GM12878 (cell line): ENCODE results near the gene OR1I1. TPM values are rescaled to one million over a fixed set of nuclear protein-coding genes. Genes with fewer than 3 reads are reported as not detected.

ENCODE experiments used
- ATAC-seq: fragments of 200-7000 bp; cut with Tn5 transposase; 3 replicates; pipeline ENCODE4 v1.9.1; 2020; ENCODE audit warnings: mild to moderate bottlenecking, moderate library complexity
- BruUV-seq: library from RNA; stranded (reverse); fragments of 400-500 nt; replicated peaks from 2 replicates; lab custom pipeline; 2021; lab: Mats Ljungman, UMichigan
- CTCF ChIA-PET: fragments of 300-600 bp; sonication (Branson Sonifier 250); formaldehyde crosslinking; extraction: SDS; loops from one replicate; lab custom pipeline; 2021; ENCODE audit warnings: inconsistent platforms; lab: Yijun Ruan, JAX
- POLR2A ChIA-PET: fragments of 350-600 bp; formaldehyde crosslinking; extraction: SDS; loops from one replicate; lab custom pipeline; 2021; ENCODE audit warnings: inconsistent platforms; lab: Charles Lee
- RAD21 ChIA-PET: fragments of 300-600 bp; sonication (Branson Sonifier 250); formaldehyde crosslinking; loops from one replicate; lab custom pipeline; 2023; ENCODE audit warnings: antibody characterized with exemption; ENCODE audit not compliant: unreplicated experiment; lab: Charles Lee
- SMC1A ChIA-PET: fragments of 300-600 bp; sonication (Branson Sonifier 250); formaldehyde crosslinking; loops from one replicate; lab custom pipeline; 2023; ENCODE audit not compliant: unreplicated experiment, uncharacterized antibody; lab: Charles Lee
- DNase-seq: peaks from one replicate; pipeline ENCODE4 v3.0.0-alpha.2; 2011; ENCODE audit warnings: low read depth, low spot score
- FAIRE-seq: peaks from 3 replicates; lab custom pipeline; 2011; peaks lifted over from hg19 to GRCh38; lab: Jason Lieb, UNC
- H2AFZ ChIP-seq: 2 replicates; pipeline ENCODE4 v1.6.0; 2011; ENCODE audit warnings: low read depth, low read length, control low read depth; ENCODE audit not compliant: control insufficient read depth
- H3K27ac ChIP-seq: 2 replicates; pipeline ENCODE4 v1.5.1; 2011; ENCODE audit warnings: control low read depth; ENCODE audit not compliant: control insufficient read depth, insufficient read depth
- H3K27me3 ChIP-seq, 2 experiments: replicated peaks in 1 of 2; 2 replicates each; pipeline versions ENCODE4 v1.6.0 to v1.6.1; 2011; ENCODE audit warnings: low read length in 1 of 2; ENCODE audit not compliant: control insufficient read depth in 2 of 2, insufficient read depth in 2 of 2
- H3K36me3 ChIP-seq, 2 experiments: 2 replicates each; pipeline ENCODE4 v1.5.1; 2011; ENCODE audit warnings: low read length in 1 of 2; ENCODE audit not compliant: control insufficient read depth in 2 of 2, insufficient read depth in 2 of 2
- H3K4me1 ChIP-seq: 2 replicates; pipeline ENCODE4 v1.6.1; 2011; ENCODE audit warnings: mild to moderate bottlenecking, low read length, moderate library complexity, mixed read lengths; ENCODE audit not compliant: control insufficient read depth, insufficient read depth
- H3K4me2 ChIP-seq: 2 replicates; pipeline ENCODE4 v1.6.0; 2011; ENCODE audit warnings: control low read depth; ENCODE audit not compliant: control insufficient read depth, insufficient read depth
- H3K4me3 ChIP-seq: fragments of 200-600 bp; sonication (generic); 2 replicates; pipeline ENCODE4 v1.5.1; 2016
- H3K79me2 ChIP-seq: 2 replicates; pipeline ENCODE4 v1.6.0; 2011; ENCODE audit warnings: low read length; ENCODE audit not compliant: control insufficient read depth, insufficient read depth
- H3K9ac ChIP-seq: 2 replicates; pipeline ENCODE4 v1.8.0; 2011; ENCODE audit warnings: low read length, control low read depth, mixed read lengths; ENCODE audit not compliant: control insufficient read depth, insufficient read depth
- H3K9me3 ChIP-seq: replicated peaks from 3 replicates; pipeline ENCODE4 v1.5.1; 2011; ENCODE audit warnings: mild to moderate bottlenecking, low read length; ENCODE audit not compliant: control insufficient read depth, insufficient read depth
- H4K20me1 ChIP-seq: 2 replicates; pipeline ENCODE4 v1.6.0; 2011; ENCODE audit not compliant: control insufficient read depth, insufficient read depth
- CTCF ChIP-seq, 3 experiments: IDR thresholded peaks in 2 of 3; conservative IDR thresholded peaks in 1 of 3; 2 replicates each; pipeline ENCODE4 v1.5.1; 2011; ENCODE audit warnings: low read depth in 3 of 3, low read length in 3 of 3, mild to moderate bottlenecking in 3 of 3, control low read depth in 2 of 3, moderate library complexity in 2 of 3, inconsistent platforms in 1 of 3, mixed read lengths in 1 of 3; ENCODE audit not compliant: control insufficient read depth in 2 of 3, insufficient read depth in 1 of 3; ENCODE audit errors: extremely low read depth in 1 of 3
- FOS ChIP-seq: IDR thresholded peaks from 3 replicates; pipeline ENCODE4 v1.6.1; 2011; ENCODE audit warnings: borderline replicate concordance; ENCODE audit not compliant: insufficient read length; ENCODE audit errors: extremely low read depth
- WGBS: methylation state at CpG from one replicate; pipeline ENCODE4 v1.1.6; 2016; ENCODE audit warnings: low lambda C conversion rate; ENCODE audit not compliant: insufficient replicate concordance, insufficient coverage; ENCODE audit errors: missing lambda C conversion rate; 5-methylcytosine and 5-hydroxymethylcytosine counted together
- in situ Hi-C: fragments of 300-500 bp; cut with MboI; formaldehyde crosslinking; loops from 9 replicates; pipeline ENCODE4 v1.14.3; 2018; ENCODE audit warnings: mixed read lengths
- intact Hi-C: fragments of 100-400 bp; cut with micrococcal nuclease; formaldehyde crosslinking; loops from one replicate; pipeline ENCODE4 v1.14.2; 2022; ENCODE audit not compliant: unreplicated experiment
- polyA plus RNA-seq, 11 experiments: library from polyadenylated mRNA; depleted of rRNA in 4 of 11; unstranded in 6 of 11; stranded (reverse) in 5 of 11; fragments of >200 nt; fragmentation: Nextera tagmentation in 4 of 11; fragmentation: Illumina TruSeq in 1 of 11; extraction: Ambion mirVana in 4 of 11; extraction: Trizol in 1 of 11; gene quantifications; 1 replicate in 1 of 11; 2 replicates in 10 of 11; pipeline versions ENCODE4 v1.2.1 to v1.2.3, GENCODE V29; 2011 to 2016; ENCODE audit warnings: inconsistent platforms in 2 of 11, missing spikeins in 2 of 11, low read depth in 1 of 11
- total RNA-seq, 4 experiments: library from RNA; depleted of rRNA in 3 of 4; stranded (reverse); fragments of >200 nt in 3 of 4; fragmentation: Illumina TruSeq in 1 of 4; extraction: Trizol in 1 of 4; gene quantifications; 2 replicates each; pipeline versions ENCODE4 v1.2.1 to v1.2.3, GENCODE V29; 2013 to 2021

Gene OR1I1
- total and polyA plus RNA-seq, 10 of the 15 experiments (the other 5 are each of a cell fraction or from before 2014, with no cell fraction given) = not detected

- Histone ChIP-seq H3K4me1 (no peaks in the 10 kb centered on the region), H4K20me1 (no peaks in the 10 kb centered on the region), H3K27ac (no peak overlapping the region), H3K9me3 (no peaks in the 10 kb centered on the region), H3K79me2 (no peaks in the 10 kb centered on the region), H3K36me3 (peaks cover 0 to 2% of the 10 kb centered on the region in 2 experiments; a peak in 3 of 4 replicates), H3K4me3 (no peak overlapping the region), H3K4me2 (no peak overlapping the region), H2AFZ (no peak overlapping the region), H3K9ac (no peak overlapping the region), H3K27me3 (peaks cover 0 to 2% of the 10 kb centered on the region in 2 experiments; a peak in 2 of 4 replicates)
- ChIA-PET POLR2A (no interaction called here), SMC1A (no interaction called here), RAD21 (no interaction called here), CTCF (interaction anchor here (0.9 to 1.6 kb wide), 3 partner anchors 11 to 38 kb away, joined by 3 to 4 read pairs (median 3); no protein-coding TSS in a partner anchor)
- peak; percentile 27; the same call in 1 of the 3 replicates for ATAC-seq
- BruUV-seq = no TSS peak
- no peak for DNase-seq
- intact Hi-C loops (no loop called here), in situ Hi-C loops (no loop called here)
- FAIRE-seq = no peak
- TF ChIP-seq CTCF (IDR thresholded peaks at IDR 0.05 in 2 of 3, conservative IDR thresholded peaks at IDR 0.05 in 1 of 3; ENCODE audit: control insufficient read depth in 2 of 3, extremely low read depth in 1 of 3, insufficient read depth in 1 of 3, low read depth in 3 of 3, low read length in 3 of 3) (0 out of 6 replicates have a peak, but pooled peaks of 1 of the 3 experiments have one; percentile 4), FOS (no peak)
- WGBS = 86% methylated on average over 11 of the region's 11 CpGs
Observed at GRCh38 chr19:15112385-15112784, 30.4 kb downstream of the OR1I1 start.
